ENCODE data around the gene TUBB6. TPM values are rescaled to one million over a fixed set of nuclear protein-coding genes. Genes with fewer than 3 reads are reported as not detected.

Gene TUBB6
- total RNA-seq, 1 donor from 2014 or later = 560 TPM

GRCh38 chr18:12290086-12290485 is 18.0 kb upstream of the TUBB6 start:
- DNase-seq (ENCODE audit: low spot score) = no peak

DNA sequence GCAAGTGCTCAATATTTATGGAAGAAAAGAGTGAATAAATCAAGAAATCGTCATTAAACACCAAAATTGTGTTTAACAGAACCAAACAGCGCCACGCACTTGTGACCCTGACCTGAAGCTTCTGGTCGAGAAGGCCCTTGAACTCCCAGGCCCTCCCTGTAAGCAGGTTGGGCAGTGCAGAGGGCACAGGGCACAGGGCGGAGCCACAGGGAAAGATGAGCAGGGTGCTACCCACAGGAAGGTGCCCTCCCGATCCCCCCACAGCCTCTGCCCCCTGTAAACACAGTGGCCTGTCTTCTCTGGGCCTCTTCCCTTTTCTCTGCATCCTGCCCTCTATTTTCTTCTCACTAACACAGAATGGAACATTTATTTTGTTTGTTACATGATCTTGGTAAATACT is 16.9 kb upstream of the TUBB6 start:
- no peak for DNase-seq (ENCODE audit: low spot score)

GRCh38 chr18:12291690-12292089 is 16.4 kb upstream of the TUBB6 start:
- DNase-seq (ENCODE audit: low spot score) = no peak

DNA sequence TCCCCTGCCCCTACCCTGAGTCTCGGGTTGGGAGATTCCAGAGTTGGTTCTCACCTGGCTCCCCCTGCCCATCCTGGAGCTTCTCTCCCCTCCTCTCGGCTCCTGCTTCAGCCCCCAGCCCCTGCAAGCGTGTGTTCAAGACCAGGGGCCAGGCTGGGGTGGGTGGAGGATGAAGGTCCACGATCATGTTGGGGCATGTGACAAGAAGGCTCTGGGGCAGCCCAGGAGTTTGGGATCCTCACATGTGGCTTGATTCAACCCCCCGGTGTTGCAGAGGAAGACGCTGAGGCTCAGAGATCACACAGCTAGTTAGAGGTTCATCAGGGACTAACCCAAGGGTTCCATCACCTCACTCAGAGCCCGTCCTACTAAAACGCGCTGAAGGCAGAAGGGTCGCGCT is 14.2 kb upstream of the TUBB6 start:
- DNase-seq (ENCODE audit: low spot score) = no peak

- no peak for DNase-seq (ENCODE audit: low spot score)
Measured at GRCh38 chr18:12295389-12296086, 12.5 kb upstream of the TUBB6 start.

GRCh38 chr18:12296087-12296403 is 12.0 kb upstream of the TUBB6 start:
- DNase-seq (ENCODE audit: low spot score) = no peak

DNA sequence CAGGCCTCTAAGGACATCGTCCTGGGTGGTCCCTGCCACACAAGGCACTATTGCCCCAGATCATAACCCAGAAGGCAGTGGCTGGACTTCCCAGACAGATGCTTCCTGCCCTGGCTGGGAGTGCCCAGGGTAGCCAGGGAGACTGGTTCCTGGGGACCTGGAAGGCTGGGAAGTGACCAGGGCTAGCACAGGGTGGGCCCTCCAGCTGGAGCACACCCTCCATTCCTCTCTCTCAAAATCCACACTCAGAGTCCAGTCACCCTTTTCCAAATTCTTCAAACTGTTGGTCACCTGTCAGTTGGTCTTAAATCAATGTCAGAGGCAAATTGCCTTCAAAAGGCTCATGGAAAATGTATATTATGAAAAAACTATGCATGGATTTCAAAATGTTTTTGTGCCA is 11.6 kb upstream of the TUBB6 start:
- DNase-seq (ENCODE audit: low spot score) = no peak

- no peak for DNase-seq (ENCODE audit: low spot score)
Measured at GRCh38 chr18:12299862-12300261, 8.2 kb upstream of the TUBB6 start.

DNA sequence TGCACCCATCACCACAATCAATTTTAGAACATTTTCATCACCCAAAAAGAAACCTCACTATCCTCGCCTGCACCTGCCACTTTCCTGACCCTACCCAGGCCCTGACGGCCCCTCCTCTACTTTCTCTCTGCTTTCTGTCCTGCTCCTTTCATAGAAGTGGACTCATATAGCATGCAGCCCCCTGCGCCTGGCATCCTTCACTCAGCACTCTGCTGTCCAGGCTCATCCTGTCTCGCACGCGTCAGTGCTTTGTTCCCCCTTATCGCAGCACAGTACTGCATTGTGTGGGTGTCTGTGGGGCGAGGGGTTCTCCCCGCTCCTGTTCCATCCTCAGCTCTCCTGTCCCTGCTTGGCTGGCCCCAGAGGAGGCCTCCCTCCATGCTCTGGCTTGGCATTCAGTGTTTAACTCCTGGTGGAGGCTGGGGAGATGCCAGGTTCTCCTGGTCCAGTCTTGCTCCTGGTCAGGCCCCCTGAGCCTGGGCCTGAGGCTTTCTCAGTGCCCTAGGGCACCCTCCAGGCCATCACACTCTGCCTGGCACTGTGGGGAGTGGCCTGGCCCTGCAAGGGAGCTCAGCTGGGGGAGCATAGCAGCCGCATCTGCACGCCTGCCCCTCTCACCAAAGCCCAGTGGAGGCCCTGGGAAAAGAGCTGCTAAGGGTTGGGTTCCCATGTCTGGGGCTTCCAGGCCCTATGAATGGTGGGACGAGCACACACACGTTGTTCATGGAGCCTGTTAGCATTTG is 6.6 kb upstream of the TUBB6 start:
- DNase-seq (ENCODE audit: low spot score) = no peak

- no peak for DNase-seq (ENCODE audit: low spot score)
Measured at GRCh38 chr18:12302391-12303147, 5.5 kb upstream of the TUBB6 start.

DNA sequence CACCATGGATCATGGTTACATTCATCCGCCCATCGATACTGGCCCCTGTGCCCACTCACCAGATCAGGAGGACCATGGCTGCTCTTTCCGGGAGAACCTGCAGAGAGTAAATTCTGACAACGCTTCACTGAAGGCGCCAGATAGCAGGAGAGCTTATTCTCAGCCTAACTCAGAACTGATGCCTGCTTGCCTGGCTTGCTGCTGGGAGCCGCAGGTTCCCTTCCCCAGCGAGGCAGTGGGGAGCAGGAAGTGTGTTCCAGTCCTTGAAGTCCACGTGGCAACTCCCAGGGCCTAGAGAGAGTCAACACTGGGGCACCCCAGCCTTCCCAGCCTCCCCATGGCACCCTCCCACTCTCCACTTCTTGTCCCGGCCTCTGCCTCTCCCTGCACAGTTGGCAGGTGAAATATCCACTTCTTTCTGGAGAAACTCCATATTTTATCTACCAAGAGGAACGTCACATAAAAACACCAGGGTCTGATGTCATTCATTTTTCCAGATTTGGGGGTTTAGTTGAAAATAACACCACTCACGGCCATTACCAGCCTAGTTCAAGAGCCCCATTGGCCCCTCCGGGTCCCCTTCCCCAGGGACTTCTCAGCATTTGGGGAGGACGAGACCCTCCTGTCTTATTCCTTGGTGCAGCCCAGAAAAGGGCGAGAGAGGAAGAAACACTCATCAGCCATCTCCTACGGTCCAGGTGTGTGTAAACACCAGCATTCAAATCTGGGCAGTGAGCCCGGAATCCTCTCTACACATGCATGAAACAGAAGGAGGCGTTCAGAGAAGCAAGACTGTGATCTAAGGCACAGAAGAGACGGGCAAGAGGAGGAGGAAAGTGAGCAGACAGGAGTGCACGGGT is 3.5 kb upstream of the TUBB6 start:
- no peak for DNase-seq (ENCODE audit: low spot score)

DNA sequence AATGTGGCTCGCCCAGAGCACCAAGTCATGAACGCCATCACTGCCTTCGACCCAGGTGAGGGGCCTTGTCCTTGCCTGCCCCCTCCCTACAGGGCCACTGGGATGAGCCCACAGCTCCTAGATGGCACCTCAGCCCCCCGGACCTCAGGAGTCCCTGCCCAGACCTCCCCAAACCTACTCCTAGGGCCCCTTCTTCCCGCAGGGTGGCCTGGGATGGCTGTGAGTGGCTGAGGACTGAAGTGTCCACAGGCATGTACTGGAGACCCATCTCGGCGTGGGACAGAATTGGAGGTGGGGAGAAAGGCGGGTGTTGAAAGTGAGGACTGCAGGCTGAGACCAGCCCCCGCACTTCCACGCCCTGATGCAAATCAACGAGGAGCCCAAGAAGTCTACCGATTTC is 2.8 kb upstream of the TUBB6 start:
- DNase-seq (ENCODE audit: low spot score) = no peak

DNA sequence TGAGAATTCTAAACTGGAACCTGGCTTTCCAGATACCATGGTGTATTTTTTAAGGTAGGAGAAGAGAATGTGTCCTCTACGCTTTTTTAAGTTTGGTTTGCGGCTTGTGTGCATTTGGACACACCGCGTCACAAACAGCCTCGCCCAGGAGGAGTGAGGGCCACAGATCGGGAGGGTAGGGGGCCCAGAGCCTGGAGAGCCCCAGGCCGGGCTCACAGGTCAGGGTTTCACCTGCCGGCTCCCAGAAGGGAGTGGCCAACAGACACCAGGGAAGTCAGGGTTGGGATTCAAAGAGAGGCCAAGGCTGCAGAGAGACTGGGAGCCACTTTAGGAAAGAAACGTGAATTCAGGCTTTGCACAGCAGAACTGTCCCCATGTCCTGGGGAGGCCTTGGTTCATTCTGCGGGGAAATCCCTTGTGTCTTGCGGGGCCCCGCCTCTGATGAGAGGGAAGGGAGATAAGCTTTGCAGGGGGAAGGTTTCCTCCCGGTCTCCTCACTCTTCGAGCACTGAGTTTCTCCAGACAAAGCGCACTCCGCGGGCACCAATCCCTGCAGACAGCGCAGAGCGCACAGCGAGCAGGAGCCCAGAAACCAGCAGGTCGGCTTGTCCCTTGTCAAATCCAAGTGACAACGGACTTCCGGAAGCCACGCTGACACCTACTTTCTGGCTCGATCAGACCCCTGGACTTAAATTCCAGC is 2.0 kb upstream of the TUBB6 start:
- no peak for DNase-seq (ENCODE audit: low spot score)

- no peak for DNase-seq (ENCODE audit: low spot score)
Measured at GRCh38 chr18:12306752-12307700, 1.0 kb upstream of the TUBB6 start.

- peak; percentile 94 for DNase-seq (ENCODE audit: low spot score)
Measured at GRCh38 chr18:12308386-12309100, 502 bp downstream of the TUBB6 start.

GRCh38 chr18:12309683-12310198 is 1.7 kb downstream of the TUBB6 start:
- DNase-seq (ENCODE audit: low spot score) = no peak

- no peak for DNase-seq (ENCODE audit: low spot score)
Measured at GRCh38 chr18:12310762-12311161, 2.7 kb downstream of the TUBB6 start.

DNA sequence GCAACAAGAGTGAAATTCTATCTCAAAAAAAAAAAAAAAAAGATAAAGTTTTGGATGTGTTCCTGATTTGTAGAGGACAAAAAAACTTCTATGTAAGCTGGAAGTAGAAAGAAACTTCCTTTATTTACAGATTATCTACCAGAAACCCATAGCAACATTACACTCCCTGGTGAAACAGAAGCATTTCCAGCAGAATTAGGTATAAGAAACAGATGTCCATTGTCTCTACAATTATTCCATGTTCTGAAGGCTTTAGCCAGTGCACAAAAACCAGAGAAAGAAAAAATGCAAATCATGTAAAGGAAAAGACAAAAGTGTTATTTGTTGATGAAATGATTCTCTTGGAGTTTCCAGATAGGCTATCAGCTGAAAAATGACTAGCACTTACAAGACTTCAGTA is 4.9 kb downstream of the TUBB6 start:
- DNase-seq (ENCODE audit: low spot score) = no peak
